K562 (cell line): ENCODE measurements around the gene GADD45B. TPM values are rescaled to one million over a fixed set of nuclear protein-coding genes. Genes with fewer than 3 reads are reported as not detected.
A peak's percentile ranks its signal among the peaks of the same experiment; 100 is the strongest.

Experiments
- ATAC-seq: fragments of 200-7000 bp; cut with Tn5 transposase; 3 replicates; pipeline ENCODE4 v1.9.1; 2020; ENCODE audit warnings: moderate library complexity
- BruUV-seq: library from RNA; stranded (reverse); fragments of 400-500 nt; replicated peaks from 2 replicates; lab custom pipeline; 2021; lab: Mats Ljungman, UMichigan
- CTCF ChIA-PET: fragments of 300-600 bp; formaldehyde crosslinking; extraction: SDS; loops from one replicate; lab custom pipeline; 2021; ENCODE audit warnings: low intra/inter-chr PET ratio; lab: Yijun Ruan, JAX
- POLR2A ChIA-PET: fragments of 300-600, 350-650 bp; sonication (Branson Sonifier 250); formaldehyde crosslinking; extraction: SDS; loops from one replicate; lab custom pipeline; 2021; ENCODE audit warnings: antibody characterized with exemption, inconsistent platforms; lab: Yijun Ruan, JAX
- DNase-seq, 4 experiments: peaks; one replicate each; pipeline versions ENCODE4 v3.0.0 to v3.0.0-alpha.2; 2011 to 2018; ENCODE audit warnings: low spot score in 3 of 4, mixed read lengths in 3 of 4; ENCODE audit errors: extremely low read depth in 1 of 4
- FAIRE-seq: peaks from 2 replicates; lab custom pipeline; 2011; peaks lifted over from hg19 to GRCh38; lab: Jason Lieb, UNC
- H2AFZ ChIP-seq: 2 replicates; pipeline ENCODE4 v1.6.0; 2011; ENCODE audit warnings: low read depth, low read length, control low read depth, inconsistent platforms
- H3K27ac ChIP-seq: fragments of 200-600 bp; 3 replicates; pipeline ENCODE4 v1.8.0; 2011; ENCODE audit warnings: low read depth, mild to moderate bottlenecking, control low read depth, inconsistent platforms, low read length, moderate library complexity, mixed read lengths; ENCODE audit errors: extremely low read depth
- H3K27me3 ChIP-seq, 2 experiments: fragments of 300-600 bp in 1 of 2; 2 replicates in 1 of 2; 3 replicates in 1 of 2; pipeline versions ENCODE4 v1.6.0 to v1.8.0; 2011; ENCODE audit warnings: inconsistent platforms in 2 of 2, low read length in 2 of 2, mild to moderate bottlenecking in 1 of 2, mixed read lengths in 1 of 2, moderate library complexity in 1 of 2; ENCODE audit not compliant: control insufficient read depth in 2 of 2, insufficient read depth in 2 of 2
- H3K36me3 ChIP-seq: fragments of 300-600 bp; 3 replicates; pipeline ENCODE4 v1.8.0; 2011; ENCODE audit warnings: mild to moderate bottlenecking, low read length, inconsistent platforms; ENCODE audit not compliant: control insufficient read depth, insufficient read depth
- H3K4me1 ChIP-seq, 2 experiments: fragments of 200-600 bp in 1 of 2; replicated peaks in 1 of 2; 2 replicates in 1 of 2; 3 replicates in 1 of 2; pipeline versions ENCODE4 v1.5.1 to v1.8.0; 2011; ENCODE audit warnings: inconsistent platforms in 2 of 2, low read length in 2 of 2, mild to moderate bottlenecking in 1 of 2, mixed read lengths in 1 of 2, moderate library complexity in 1 of 2; ENCODE audit not compliant: control insufficient read depth in 2 of 2, insufficient read depth in 2 of 2
- H3K4me2 ChIP-seq: 2 replicates; pipeline ENCODE4 v1.6.1; 2011; ENCODE audit warnings: low read length, control low read depth, inconsistent platforms, mixed read lengths; ENCODE audit not compliant: insufficient read depth
- H3K4me3 ChIP-seq: fragments of 200-600 bp; sonication (generic), shearing (Covaris generic); 2 replicates; pipeline ENCODE4 v1.5.1; 2016; ENCODE audit warnings: control low read depth, inconsistent platforms
- H3K79me2 ChIP-seq: fragments of 200-600 bp; 3 replicates; pipeline ENCODE4 v1.8.0; 2011; ENCODE audit warnings: low read length, inconsistent platforms; ENCODE audit not compliant: control insufficient read depth, insufficient read depth
- H3K9ac ChIP-seq, 2 experiments: 2 replicates each; pipeline versions ENCODE4 v1.6.0 to v1.6.1; 2011; ENCODE audit warnings: low read depth in 2 of 2, low read length in 2 of 2, control low read depth in 1 of 2, inconsistent platforms in 1 of 2, mild to moderate bottlenecking in 1 of 2, mixed read lengths in 1 of 2; ENCODE audit not compliant: insufficient read depth in 1 of 2
- H3K9me1 ChIP-seq: one replicate; pipeline ENCODE4 v1.6.0; 2011; ENCODE audit warnings: inconsistent platforms, mild to moderate bottlenecking, low read length, moderate library complexity; ENCODE audit not compliant: control insufficient read depth, insufficient read depth
- H3K9me3 ChIP-seq: replicated peaks from 2 replicates; pipeline ENCODE4 v1.5.1; 2011; ENCODE audit warnings: low read depth, low read length, inconsistent platforms; ENCODE audit not compliant: control insufficient read depth, insufficient read depth
- H4K20me1 ChIP-seq: replicated peaks from 2 replicates; pipeline ENCODE4 v1.6.1; 2011; ENCODE audit warnings: low read length, inconsistent platforms, mixed read lengths; ENCODE audit not compliant: control insufficient read depth, insufficient read depth
- BCOR ChIP-seq: fragments of 450-650 bp; IDR thresholded peaks from 2 replicates; pipeline ENCODE4 v1.6.1; 2016
- FOS ChIP-seq: IDR thresholded peaks from 3 replicates; pipeline ENCODE4 v1.6.1; 2011; ENCODE audit not compliant: insufficient read length; ENCODE audit errors: extremely low read depth
- FOXJ2 ChIP-seq: fragments of 200-800 bp; sonication (Bioruptor generic); IDR thresholded peaks from 2 replicates; pipeline ENCODE4 v1.6.1; 2016; ENCODE audit warnings: missing genetic modification characterization, missing compliant biosample characterization
- HNRNPLL ChIP-seq: fragments of 200-400 bp; formaldehyde crosslinking; IDR thresholded peaks from 2 replicates; pipeline ENCODE4 v1.6.1; 2017; ENCODE audit warnings: low read length, low read depth, mild to moderate bottlenecking; ENCODE audit not compliant: poor library complexity, severe bottlenecking
- L3MBTL2 ChIP-seq: fragments of 450-650 bp; IDR thresholded peaks from 2 replicates; pipeline ENCODE4 v1.6.1; 2016; ENCODE audit warnings: mild to moderate bottlenecking, moderate library complexity
- RBM39 ChIP-seq: fragments of 200-400 bp; formaldehyde crosslinking; optimal IDR thresholded peaks from 2 replicates; pipeline ENCODE3; 2018; ENCODE audit warnings: low read depth, low read length
- ZFP36 ChIP-seq: fragments of 150-350 bp; IDR thresholded peaks from 2 replicates; pipeline ENCODE4 v1.6.1; 2018; ENCODE audit warnings: low read length, low read depth; ENCODE audit not compliant: partially characterized antibody
- ZNF121 ChIP-seq: sonication (generic); formaldehyde crosslinking; conservative IDR thresholded peaks from 2 replicates; pipeline ENCODE4 v1.8.0; 2022; ENCODE audit warnings: missing genetic modification reagents
- ZNF140 ChIP-seq: fragments of 250-450 bp; sonication (Bioruptor Pico); IDR thresholded peaks from 2 replicates; pipeline ENCODE4 v1.8.0; 2021; ENCODE audit warnings: moderate library complexity, mild to moderate bottlenecking, inconsistent platforms
- WGBS: fragments of 100-300 bp; shearing (Covaris generic); methylation state at CpG from one replicate; pipeline ENCODE4 v1.1.6; 2016; ENCODE audit warnings: low coverage, mixed read lengths; ENCODE audit not compliant: insufficient coverage; ENCODE audit errors: missing lambda C conversion rate; 5-methylcytosine and 5-hydroxymethylcytosine counted together
- in situ Hi-C: fragments of 300-500 bp; cut with MboI; formaldehyde crosslinking; loops from 4 replicates; pipeline ENCODE4 v1.15.0; 2018; ENCODE audit warnings: inconsistent platforms, mixed read lengths
- intact Hi-C: fragments of 100-400 bp; cut with micrococcal nuclease; formaldehyde crosslinking; loops from 2 replicates; pipeline ENCODE4 v1.14.2; 2022
- polyA plus RNA-seq, 8 experiments: library from polyadenylated mRNA; depleted of rRNA in 4 of 8; stranded (reverse) in 5 of 8; unstranded in 3 of 8; fragments of >200 nt; fragmentation: Nextera tagmentation in 2 of 8; fragmentation: Illumina TruSeq in 1 of 8; extraction: Ambion mirVana in 2 of 8; extraction: Trizol in 1 of 8; gene quantifications; 2 replicates each; pipeline versions ENCODE4 v1.2.1 to v1.2.3, GENCODE V29; 2011 to 2014; ENCODE audit warnings: inconsistent platforms in 1 of 8, missing spikeins in 1 of 8
- total RNA-seq, 7 experiments: library from RNA; depleted of rRNA in 6 of 7; stranded (reverse); fragments of >200 nt in 6 of 7; fragmentation: Illumina TruSeq in 2 of 7; extraction: Trizol in 2 of 7; gene quantifications; 2 replicates each; pipeline versions ENCODE4 v1.2.1 to v1.2.3, GENCODE V29; 2011 to 2021; ENCODE audit warnings: low replicate concordance in 1 of 7
- TF ChIP-seq, protein P1 (sequence below): sonication (generic); IDR thresholded peaks from 2 replicates; pipeline ENCODE4 v1.6.1; 2016

GADD45B gene
- total and polyA plus RNA-seq, 9 of the 15 experiments (the other 6 are each of a cell fraction or from before 2014, with no cell fraction given) = 0.06 to 4.1 (median 2.1) TPM

DNA sequence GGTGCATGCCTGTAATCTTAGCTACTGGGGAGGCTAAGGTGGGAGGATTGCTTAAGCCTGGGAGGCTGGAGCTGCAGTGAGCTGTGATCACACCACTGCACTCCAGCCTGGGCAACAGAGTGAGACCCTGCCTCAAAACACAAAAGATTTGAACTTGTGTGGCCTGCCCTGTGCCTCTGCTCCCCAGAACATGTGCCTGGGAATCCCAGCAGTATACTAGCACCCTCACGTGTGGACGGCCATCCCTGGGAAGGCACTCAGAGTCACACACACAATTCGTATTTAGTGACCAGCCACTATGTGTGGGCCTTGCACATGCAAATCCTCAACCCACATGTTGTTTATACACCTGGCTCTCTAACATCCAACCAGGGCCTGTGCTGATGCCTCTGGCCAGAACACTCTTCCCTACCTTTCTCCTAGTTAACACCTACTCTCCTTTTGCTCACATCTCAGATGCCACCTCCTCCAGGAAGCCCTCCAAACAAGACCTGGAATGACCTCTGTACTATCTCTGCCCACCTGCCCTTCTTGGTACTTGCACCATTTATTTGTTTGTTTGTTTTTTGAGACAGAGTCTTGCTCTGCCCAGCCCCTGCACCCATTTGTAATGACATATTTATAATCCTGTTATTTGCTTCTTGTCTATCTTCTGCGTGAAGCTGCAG lies 7.7 kb downstream of the GADD45B start:
- no peaks in the 10 kb centered on the region for H3K9me1 ChIP-seq
- no peaks in the 10 kb centered on the region for H3K79me2 ChIP-seq
- 0 out of 2 replicates have a peak, but pooled peaks cover 5% of the 10 kb centered on the region for H4K20me1 ChIP-seq
- no peak overlapping the region; a peak in 1 of 4 replicates for H3K9ac ChIP-seq
- H3K4me1 ChIP-seq = peaks cover 0 to 5% of the 10 kb centered on the region in 2 experiments; a peak in 2 of 5 replicates
- ATAC-seq (no peak), DNase-seq (no peak), FAIRE-seq (no peak)
- intact Hi-C loops = no loop called here
- peaks cover 6 to 49% of the 10 kb centered on the region in 2 experiments; a peak in 4 of 5 replicates for H3K27me3 ChIP-seq
- no peak overlapping the region for H2AFZ ChIP-seq
- H3K9me3 ChIP-seq = no peaks in the 10 kb centered on the region
- H3K27ac ChIP-seq = no peak overlapping the region
- TF ChIP-seq ZNF140 (no peak), L3MBTL2 (no peak), FOS (no peak), BCOR (0 out of 2 replicates have a peak, but pooled peaks have one; percentile 19), ZNF121 (CRISPR knock-in tag) (0 out of 2 replicates have a peak, but pooled peaks have one; percentile 18), ZFP36 (peak; percentile 87), FOXJ2 (no peak), HNRNPLL (no peak), RBM39 (no peak)
- TF ChIP-seq, protein P1, sequence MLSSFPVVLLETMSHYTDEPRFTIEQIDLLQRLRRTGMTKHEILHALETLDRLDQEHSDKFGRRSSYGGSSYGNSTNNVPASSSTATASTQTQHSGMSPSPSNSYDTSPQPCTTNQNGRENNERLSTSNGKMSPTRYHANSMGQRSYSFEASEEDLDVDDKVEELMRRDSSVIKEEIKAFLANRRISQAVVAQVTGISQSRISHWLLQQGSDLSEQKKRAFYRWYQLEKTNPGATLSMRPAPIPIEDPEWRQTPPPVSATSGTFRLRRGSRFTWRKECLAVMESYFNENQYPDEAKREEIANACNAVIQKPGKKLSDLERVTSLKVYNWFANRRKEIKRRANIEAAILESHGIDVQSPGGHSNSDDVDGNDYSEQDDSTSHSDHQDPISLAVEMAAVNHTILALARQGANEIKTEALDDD = no peak
- no peak overlapping the region for H3K4me2 ChIP-seq
- H3K36me3 ChIP-seq = no peaks in the 10 kb centered on the region
- H3K4me3 ChIP-seq = no peak overlapping the region
- ChIA-PET CTCF (no interaction called here), POLR2A (interaction anchor here (1.7 kb wide), 1 partner anchor 8 kb away, joined by 15 read pairs; the partner anchor contains the start of gene GADD45B)
- 4% methylated on average over 4 of the region's 4 CpGs for WGBS
- BruUV-seq = no TSS peak
- in situ Hi-C loops = no loop called here
